Activated T-cell treated with anti-CD3 and anti-CD28 coated beads for 4 hours (primary cell): ENCODE results near the gene CAMTA1.
"Not testable (repeated sequence)": the region's sequence is repeated elsewhere in the genome, so short reads cannot be mapped to it uniquely, and the experiment has no call there.

ENCODE experiments used
- DNase-seq: peaks from one replicate; pipeline ENCODE4 v3.0.0-alpha.2; 2020

The CAMTA1 gene

DNA sequence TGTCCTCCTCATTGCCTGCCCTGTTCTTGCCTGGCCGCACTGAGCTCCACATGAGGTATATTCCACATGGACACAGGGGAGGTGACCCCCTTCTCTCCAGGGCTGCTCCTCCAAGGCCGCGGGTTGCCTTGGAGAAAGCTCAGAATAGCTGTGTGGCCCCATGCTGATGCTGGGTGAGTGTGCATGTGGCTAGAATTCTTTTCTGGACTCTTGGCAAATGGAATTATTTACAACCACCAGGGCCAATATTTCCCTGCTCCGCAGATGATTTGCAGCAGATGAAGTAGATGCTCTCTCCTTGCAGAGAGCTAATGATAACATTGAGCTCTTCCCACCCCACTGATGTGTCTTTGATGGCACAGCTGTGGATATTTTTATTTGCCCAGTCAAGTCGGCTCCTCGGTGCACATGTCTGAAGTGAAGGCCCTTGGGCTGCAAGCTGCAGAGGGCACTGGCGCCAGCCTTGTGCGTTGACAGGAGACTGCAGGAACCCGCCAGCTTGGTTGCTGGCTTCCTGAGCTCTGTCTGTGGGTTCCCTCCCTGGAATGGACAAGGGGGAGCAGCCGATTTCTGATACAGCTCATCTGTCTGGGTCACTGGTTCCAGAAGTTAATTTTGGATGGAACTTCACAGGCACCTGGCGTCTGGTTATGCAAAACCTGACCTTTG is 581.2 kb downstream of the CAMTA1 start:
- no peak for DNase-seq

DNA sequence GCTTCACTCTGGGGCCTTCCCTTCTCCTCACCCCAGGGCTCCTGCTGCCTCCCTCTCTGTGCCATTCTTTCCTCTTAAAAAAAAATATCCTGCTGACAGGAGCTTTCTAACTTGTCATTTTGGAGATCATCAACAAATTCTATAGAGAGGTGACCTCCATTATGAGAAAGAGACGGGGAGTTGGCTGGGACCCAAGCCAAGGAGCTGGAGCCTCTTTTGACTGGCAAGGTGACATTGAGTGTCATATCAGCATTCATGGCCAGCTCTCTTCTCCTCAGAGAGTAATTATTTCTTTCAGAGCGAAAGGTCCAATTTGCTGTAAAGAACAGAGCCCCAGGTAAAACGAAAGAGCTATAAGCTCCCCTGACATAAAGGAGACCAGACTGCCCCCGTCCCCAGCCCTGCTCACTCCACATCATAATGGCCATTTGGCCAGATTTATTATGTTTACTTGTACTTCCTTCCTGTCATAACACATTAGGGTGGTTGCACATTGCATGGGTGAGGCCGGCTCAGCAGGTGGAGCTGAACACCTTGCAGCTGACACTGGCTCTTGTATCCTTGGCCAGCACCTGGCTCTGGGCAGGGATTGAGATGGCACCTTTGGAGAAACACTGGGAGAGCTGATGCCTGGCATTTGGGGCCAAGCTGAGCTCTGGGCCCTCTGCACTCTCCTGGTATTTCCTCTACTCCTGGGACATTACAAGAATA is 581.9 kb downstream of the CAMTA1 start:
- no peak for DNase-seq

DNA sequence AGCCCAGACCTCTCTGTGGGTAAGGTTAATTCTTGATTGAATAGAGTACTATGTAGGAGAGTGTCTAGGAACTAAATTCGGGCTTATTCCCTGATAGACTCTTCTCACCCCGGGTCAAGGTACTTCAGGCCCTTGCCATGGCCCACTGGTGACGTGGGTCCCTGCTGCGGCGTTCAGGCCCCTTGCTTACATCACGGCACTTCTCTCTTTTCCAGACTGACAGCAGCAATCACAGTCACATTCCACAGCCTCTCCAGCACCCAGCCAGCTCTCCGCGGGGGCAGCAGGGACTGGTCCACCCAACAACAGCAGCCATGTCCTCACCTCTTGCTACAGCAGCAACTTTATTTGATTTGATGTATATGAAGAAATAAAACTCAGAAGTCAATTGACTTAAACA is 584.6 kb downstream of the CAMTA1 start:
- DNase-seq, result no peak

DNA sequence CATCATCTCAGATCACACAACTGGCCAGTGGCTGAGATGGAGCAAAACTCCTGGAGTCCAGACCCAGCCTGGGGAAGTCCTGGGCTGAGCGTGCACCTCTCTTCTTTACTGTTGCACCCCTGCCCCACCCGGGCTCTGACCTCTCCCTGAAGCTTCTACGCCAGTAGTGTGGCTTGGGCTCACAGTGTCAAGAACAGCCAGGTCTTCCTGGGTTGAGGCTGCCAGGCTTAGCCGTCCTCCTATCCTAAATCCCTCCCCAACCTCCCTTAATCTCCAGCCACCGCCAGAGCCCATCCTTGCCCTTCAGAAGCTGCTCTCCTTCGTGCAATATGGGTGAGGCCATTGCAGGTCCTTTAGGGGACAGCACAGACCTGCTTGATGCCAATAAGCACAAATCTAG is 586.7 kb downstream of the CAMTA1 start:
- DNase-seq, result no peak

DNA sequence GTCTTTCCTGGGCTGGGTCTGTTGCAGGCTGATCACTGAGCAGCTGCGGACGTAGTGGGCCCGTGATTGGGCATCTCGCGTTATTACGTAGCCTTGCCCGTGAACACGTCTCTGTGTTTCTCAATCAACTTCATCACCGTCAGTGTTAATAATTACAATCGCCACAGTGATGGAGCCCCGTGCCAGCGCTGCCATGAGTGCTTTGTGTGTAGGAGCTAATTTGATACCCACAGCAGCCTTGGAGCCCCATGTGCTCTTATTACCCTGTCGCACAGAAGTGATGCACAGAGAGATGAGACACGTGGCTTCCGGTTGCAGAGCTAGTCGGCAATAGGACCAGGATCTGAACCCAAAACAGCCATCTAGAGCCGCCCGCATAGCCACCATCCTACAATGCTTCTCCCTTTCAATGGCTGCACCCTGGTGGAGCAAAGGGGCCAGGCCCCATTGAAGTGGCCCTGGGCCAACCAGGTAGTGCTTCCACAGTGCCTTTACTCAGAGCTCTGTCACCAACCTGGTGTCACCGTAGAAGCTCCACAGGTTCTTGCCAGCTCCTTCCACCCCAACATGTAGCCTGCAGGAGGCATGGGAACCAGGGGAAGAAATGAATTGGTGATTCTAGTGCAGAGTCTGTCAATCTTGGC is 587.3 kb downstream of the CAMTA1 start:
- no peak for DNase-seq

- DNase-seq, result no peak
Measured at GRCh38 chr1:7373251-7373650, 588.0 kb downstream of the CAMTA1 start.

GRCh38 chr1:7373876-7374562 is 588.8 kb downstream of the CAMTA1 start:
- no peak for DNase-seq

- no peak for DNase-seq
Measured at GRCh38 chr1:7374563-7375160, 589.4 kb downstream of the CAMTA1 start.

GRCh38 chr1:7375329-7375728 is 590.1 kb downstream of the CAMTA1 start:
- DNase-seq, result no peak

DNA sequence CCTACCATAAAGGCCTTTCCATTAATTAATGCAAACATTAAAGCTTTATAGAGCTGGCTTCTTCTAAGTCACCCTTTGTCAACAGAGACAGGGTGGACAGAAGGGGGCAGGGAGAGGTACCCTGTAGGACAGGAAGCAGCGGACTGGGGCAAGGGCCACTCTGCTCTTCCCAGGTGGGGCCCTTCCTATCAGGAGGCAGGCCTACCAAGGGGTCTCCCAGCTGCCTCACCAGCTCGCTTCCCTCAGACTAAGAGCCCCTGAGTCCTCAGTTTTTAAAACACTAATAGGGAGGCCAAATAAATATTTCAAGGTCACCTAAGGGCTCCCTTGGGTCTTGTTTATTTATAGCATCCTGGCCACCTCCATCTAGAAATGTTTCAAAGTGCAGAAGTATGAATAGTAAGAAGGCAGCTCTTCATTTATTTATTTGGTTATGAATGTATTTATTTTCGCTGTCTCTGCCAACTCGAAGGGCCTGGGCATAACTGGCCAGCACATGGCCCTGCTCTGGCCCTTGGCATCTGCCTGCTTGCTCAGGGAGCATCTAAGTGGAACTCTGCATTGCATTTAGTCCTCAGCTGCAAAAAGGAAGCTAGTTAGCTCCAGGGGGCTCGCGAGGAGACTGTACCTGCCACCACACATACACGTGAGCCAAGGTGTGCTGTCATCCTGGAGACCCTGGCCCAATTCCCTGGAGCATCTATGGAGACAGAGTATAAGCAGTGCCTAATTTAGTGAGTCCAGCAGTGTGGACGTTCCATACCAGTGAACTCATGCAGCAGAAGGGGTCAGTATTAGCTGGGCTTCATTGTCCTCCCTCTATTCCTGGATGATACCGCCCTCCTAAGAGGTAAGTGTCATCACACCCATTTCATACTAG is 590.8 kb downstream of the CAMTA1 start:
- no peak for DNase-seq

DNA sequence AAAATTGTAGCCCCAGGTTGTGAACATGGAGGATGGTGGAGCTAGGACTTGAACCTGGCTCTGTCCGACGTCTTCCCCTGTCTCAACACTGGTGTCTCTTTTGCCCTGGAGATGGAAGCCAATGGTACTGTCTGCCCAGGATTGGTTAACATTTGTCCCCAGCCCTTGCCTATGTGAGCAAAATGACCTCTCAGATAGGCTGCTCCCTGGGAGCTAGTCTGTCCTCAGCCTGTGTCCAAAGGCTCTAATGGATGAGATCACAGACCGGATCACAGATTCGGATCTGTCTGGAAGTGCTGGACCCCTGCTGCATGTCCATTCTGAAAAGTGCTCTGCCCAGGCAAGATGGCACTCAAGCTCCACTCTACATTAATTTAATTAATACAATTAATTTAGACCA is 591.4 kb downstream of the CAMTA1 start:
- no peak for DNase-seq

DNA sequence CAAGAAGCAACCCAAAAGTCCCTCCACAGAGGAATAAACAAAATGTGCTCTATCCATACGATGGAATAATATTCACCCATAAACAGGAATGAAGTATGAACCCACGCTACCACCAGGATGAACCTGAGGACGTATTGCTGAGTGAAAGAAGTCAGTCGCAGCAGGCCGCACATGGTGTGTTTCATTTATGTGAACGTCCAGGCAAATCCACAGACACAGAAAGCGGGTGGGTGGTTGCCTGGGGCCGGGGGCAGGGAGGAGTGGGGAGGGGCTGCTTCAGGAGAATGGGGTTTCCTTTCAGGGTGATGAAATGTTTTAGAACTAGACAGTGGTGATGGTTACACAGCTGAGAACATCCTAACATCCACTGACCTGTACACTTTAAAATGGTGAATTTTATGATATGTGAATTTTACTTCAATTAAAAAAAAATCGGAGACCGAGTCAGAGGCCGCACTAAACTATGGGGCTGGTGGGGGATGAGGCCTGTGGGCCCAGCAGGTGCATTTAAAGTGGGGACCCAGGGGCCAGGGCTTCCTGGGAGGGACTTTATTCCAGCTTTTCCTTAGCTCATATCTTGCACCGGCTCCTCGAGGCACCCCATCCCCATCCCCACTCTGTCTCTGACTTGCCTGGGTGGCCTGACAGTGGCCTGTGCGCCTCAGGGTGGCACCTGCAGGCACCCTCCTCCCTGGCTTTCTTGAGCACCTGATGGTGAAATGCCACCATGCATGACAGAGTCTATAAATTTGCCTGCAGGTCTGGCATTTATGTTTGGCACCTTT is 593.3 kb downstream of the CAMTA1 start:
- DNase-seq, result no peak

- DNase-seq, result no peak
Measured at GRCh38 chr1:7379441-7379971, 594.3 kb downstream of the CAMTA1 start.

DNA sequence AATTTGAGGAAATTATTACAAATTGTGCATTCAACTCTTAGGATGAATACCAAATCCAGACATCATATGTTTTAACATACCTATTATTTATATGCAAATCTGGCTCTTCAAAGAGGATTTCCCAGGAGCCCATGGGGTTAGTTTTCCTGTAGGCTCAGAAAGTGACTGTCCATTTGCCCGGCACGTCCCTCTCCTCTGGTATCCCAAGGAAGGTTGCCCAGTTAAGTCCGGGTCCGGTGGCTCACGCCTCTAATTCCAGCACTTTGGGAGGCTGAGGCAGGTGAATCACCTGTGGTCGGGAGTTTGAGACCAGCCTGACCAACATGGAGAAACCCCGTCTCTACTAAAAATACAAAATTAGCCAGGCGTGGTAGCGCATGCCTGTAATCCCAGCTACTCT is 594.8 kb downstream of the CAMTA1 start:
- DNase-seq, result not testable (repeated sequence)

- DNase-seq, result no peak
Measured at GRCh38 chr1:7380712-7381111, 595.5 kb downstream of the CAMTA1 start.

DNA sequence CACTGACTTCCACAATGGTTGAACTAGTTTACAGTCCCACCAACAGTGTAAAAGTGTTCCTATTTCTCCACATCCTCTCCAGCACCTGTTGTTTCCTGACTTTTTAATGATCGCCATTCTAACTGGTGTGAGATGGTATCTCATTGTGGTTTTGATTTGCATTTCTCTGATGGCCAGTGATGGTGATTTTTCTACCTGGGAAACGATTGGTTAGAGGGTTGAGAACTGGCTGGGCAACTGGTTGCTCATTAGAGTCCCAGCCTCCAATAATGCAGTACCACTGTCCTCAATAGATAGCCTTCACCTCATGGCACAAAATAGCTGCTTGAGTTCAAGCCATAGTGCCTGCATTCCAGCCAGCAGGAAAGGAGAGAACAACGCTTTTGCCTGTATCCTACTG is 596.5 kb downstream of the CAMTA1 start:
- DNase-seq, result not testable (repeated sequence)

DNA sequence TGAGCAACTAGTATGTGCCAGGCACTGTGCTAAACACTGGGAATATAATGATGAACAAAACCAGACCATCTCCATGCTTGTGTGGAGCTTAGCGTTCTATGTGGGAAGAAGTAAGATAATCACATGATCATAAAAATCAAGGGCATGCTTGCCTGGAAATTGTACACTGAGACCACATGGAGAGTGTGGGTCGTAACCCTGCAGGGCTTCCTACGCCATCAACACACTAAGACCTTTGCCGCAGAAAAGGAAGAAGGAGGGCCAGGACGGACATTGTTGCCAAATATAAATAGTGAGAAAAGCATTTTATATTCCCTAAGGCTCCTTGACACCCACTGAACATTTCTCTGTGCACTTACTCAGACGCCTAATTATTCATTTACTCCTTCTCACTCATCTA is 597.7 kb downstream of the CAMTA1 start:
- no peak for DNase-seq

DNA sequence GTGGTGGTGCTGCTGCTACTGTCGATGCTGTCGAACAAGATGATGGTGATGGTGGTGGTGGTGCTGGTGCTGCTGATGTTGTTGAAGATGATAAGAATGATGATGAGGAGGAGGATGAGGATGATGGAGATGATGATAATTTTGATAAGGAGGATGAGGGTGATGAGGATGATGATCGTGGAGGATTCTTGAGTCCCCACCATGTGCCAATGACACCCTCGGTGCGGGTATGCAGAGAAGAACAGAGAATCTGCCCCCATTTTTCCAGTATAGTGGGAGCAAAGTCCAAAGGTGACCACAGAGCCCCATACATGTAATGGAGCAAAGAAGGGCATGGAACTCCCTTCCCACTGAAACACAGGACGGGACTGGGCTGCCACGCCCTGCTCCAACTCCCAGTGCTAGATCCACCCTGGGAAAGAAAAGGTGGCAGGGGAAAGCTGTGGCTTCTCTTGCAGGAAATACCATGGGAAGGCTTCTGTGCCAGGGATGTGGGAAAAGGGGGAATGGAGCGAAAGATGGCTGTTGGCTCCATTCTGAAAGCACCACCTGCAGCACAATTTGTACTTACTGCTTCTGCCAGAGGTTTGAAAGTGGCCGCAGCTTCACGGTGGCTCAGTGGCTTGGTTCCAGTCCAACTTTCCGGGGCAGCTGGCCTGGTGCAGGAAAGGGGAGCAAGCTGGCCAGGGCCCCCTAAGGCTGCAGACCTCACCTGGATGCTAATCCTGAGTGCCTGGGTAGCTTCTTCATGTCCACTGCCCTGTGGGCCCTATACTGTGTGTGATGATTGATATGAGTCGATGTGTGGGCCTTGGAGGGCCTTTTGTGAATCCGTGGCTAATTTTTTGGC is 598.6 kb downstream of the CAMTA1 start:
- no peak for DNase-seq

DNA sequence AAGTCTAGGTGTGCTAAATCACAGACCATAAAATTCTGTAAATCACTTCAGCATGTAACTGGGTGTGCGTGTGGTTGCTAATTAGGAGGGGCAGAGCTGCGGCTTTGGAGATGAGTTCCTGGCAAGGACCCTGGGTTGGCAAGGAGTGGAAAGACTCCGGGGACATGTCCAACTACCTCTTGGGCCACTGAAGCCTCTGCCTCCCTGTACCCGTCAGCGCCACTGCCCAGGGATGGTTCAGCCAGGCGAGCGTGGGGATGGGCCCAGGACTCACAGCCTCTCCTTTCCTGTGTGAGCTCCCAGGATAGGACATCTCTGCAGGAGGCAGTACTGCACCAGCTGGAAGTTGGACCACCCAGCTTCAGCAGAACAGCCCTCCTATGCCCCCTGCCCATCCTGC is 599.4 kb downstream of the CAMTA1 start:
- DNase-seq, result no peak
